ES-I3 (cell line): ENCODE measurements around the gene FHIP1B.
"Not testable (repeated sequence)": the region's sequence is repeated elsewhere in the genome, so short reads cannot be mapped to it uniquely, and the experiment has no call there.

Experiments used
- H3K36me3 ChIP-seq: 2 replicates; pipeline ENCODE4 v1.6.1; 2013; ENCODE audit warnings: mild to moderate bottlenecking, low read length, control low read depth, moderate library complexity; ENCODE audit not compliant: insufficient read depth
- H3K4me1 ChIP-seq: 2 replicates; pipeline ENCODE4 v1.6.1; 2013; ENCODE audit warnings: mild to moderate bottlenecking, control low read depth, low read length; ENCODE audit not compliant: insufficient read depth
- H3K9ac ChIP-seq: 2 replicates; pipeline ENCODE4 v1.6.1; 2013; ENCODE audit warnings: low read depth, mild to moderate bottlenecking, low read length, moderate library complexity
- H3K9me3 ChIP-seq: 2 replicates; pipeline ENCODE4 v1.6.1; 2013; ENCODE audit warnings: mild to moderate bottlenecking, low read length, moderate library complexity; ENCODE audit not compliant: control insufficient read depth, insufficient read depth

Gene FHIP1B

GRCh38 chr11:6234387-6235107 lies at the start of gene FHIP1B:
TSS of gene FHIP1B (minus strand) at chr11:6234636. CDS start at chr11:6224516, 10,120 bp downstream.
- Histone ChIP-seq H3K36me3 (no peaks in the 10 kb centered on the region), H3K9me3 (no peaks in the 10 kb centered on the region), H3K4me1 (no peaks in the 10 kb centered on the region; the same call in 1 of the 2 replicates), H3K9ac (peak within 1 kb of the TSS; percentile 97)

GRCh38 chr11:6283453-6284023 lies 49.1 kb upstream of the FHIP1B start:
- Histone ChIP-seq H3K9me3 (no peaks in the 10 kb centered on the region; the same call in 1 of the 2 replicates), H3K36me3 (no peaks in the 10 kb centered on the region), H3K4me1 (peaks cover 13% of the 10 kb centered on the region), H3K9ac (no peak overlapping the region)

GRCh38 chr11:6280809-6281208 lies 46.4 kb upstream of the FHIP1B start:
- H3K36me3 ChIP-seq, H3K4me1 ChIP-seq, H3K9me3 ChIP-seq, H3K9ac ChIP-seq: not testable (repeated sequence)

DNA sequence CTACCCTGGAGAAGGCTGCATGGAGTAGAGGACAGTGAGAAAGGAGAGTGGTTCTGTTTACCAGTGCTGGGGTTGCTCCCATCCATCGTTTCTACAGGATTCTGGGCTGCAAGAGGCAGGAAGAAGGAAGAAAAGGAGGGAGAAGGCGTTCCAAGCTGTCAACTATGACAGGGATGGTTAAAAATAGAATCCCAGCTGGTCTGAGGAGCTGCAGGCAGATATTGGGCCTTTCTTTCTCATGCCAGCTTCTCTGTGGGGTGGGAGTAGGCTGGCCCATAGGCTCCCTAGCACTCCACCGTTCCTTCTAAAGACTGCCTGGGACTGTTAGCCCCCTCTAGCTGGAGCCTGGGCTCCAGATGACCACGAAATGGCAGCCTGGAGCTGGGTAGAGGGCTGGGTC lies 38.8 kb upstream of the FHIP1B start:
- H3K9me3 ChIP-seq: no peaks in the 10 kb centered on the region
- H3K36me3 ChIP-seq: no peaks in the 10 kb centered on the region
- no peak overlapping the region for H3K9ac ChIP-seq
- no peaks in the 10 kb centered on the region for H3K4me1 ChIP-seq

- H3K9me3 ChIP-seq: no peaks in the 10 kb centered on the region
- no peaks in the 10 kb centered on the region for H3K4me1 ChIP-seq
- no peaks in the 10 kb centered on the region for H3K36me3 ChIP-seq
- H3K9ac ChIP-seq: no peak overlapping the region
Measured at GRCh38 chr11:6271598-6271997, 37.2 kb upstream of the FHIP1B start.

- H3K9me3 ChIP-seq: no peaks in the 10 kb centered on the region
Measured at GRCh38 chr11:6270584-6271246, 36.3 kb upstream of the FHIP1B start.

DNA sequence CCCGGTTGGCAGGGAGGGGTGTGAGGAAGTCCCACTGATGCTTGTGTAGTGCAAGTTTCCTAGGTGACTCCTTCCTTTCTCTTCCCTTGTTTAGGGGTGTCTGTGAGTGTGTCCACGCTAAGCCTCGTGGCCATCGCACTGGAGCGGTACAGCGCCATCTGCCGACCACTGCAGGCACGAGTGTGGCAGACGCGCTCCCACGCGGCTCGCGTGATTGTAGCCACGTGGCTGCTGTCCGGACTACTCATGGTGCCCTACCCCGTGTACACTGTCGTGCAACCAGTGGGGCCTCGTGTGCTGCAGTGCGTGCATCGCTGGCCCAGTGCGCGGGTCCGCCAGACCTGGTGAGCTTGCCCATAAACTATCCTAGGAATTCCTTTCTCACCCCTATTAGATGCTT lies 35.6 kb upstream of the FHIP1B start:
- H3K36me3 ChIP-seq: no peaks in the 10 kb centered on the region
- no peak overlapping the region for H3K9ac ChIP-seq
- H3K4me1 ChIP-seq: no peaks in the 10 kb centered on the region
- no peaks in the 10 kb centered on the region for H3K9me3 ChIP-seq

More at GRCh38 chr11:6270584-6271246, 36.3 kb upstream of the FHIP1B start:
- Histone ChIP-seq H3K9ac (no peak overlapping the region), H3K4me1 (no peaks in the 10 kb centered on the region), H3K36me3 (no peaks in the 10 kb centered on the region)

DNA sequence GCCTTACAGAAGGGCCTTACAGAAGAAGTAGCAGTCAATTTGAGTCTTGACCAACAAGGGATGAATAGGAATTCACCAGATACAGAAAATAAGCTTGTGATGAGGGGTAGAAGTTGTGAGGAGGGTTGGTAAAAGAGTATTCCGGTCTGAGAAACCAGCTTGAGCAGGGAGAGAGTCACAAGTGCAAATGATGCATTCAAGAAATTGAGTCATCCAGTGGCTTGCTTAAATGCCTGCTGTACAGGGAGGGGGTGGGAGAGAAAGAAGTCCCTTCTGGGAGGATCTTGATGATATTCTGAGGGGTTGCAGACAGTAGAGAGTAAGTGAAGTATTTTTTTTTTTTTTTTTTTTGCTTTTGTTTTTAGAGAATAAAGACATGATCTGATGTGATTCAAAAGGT lies 34.4 kb upstream of the FHIP1B start:
- H3K36me3 ChIP-seq: no peaks in the 10 kb centered on the region
- no peaks in the 10 kb centered on the region for H3K9me3 ChIP-seq
- H3K4me1 ChIP-seq: no peaks in the 10 kb centered on the region
- no peak overlapping the region for H3K9ac ChIP-seq

DNA sequence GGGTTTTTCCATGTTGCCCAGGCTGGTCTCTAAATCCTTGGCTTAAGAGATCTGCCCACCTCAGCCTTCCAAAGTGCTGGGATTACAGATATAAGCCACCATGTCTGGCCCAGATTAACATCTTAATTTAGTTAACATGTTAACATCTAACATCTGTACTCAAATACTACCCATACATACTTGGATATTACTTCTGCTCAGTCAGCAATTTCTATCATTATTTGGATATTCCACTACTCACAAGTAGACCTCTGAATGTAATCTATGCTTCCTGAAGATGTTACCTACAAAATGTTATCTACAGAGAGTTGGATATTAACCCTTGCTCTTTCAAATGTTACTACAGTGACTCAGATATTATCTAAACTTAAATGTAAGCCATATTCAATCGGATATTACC lies 29.2 kb upstream of the FHIP1B start:
- Histone ChIP-seq H3K9me3 (no peaks in the 10 kb centered on the region), H3K36me3 (no peaks in the 10 kb centered on the region), H3K4me1 (no peaks in the 10 kb centered on the region), H3K9ac (no peak overlapping the region)

GRCh38 chr11:6260207-6260726 lies 25.8 kb upstream of the FHIP1B start:
- Histone ChIP-seq H3K36me3 (no peaks in the 10 kb centered on the region), H3K9ac (peak overlapping the region; percentile 38; the same call in 1 of the 2 replicates), H3K4me1 (no peaks in the 10 kb centered on the region), H3K9me3 (no peaks in the 10 kb centered on the region)

DNA sequence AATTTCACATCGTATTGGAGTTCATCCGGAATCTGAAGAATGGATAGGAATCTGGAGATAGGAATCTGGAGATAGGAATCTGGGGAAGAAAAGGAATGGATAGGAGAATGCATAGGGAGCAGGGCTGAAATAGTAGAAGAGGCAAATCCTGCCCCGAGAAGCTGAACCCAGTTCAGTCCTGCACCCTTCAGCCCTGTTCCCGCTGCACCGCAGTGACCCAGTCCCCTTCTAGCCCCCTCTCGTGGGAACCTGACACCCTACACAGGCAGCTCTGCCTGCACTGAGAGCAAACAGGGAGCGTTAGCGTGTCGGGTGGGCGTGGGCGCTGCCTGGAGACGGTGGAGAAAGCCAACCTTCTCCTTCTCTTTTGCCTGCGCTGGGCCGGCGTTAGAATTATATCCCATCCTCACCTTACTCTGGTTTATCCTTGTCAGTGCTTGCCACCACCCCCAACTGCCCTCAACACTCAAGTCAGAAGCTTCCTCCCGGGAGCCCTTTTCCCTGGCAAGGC lies 24.2 kb upstream of the FHIP1B start:
- Histone ChIP-seq H3K9me3 (no peaks in the 10 kb centered on the region), H3K36me3 (no peaks in the 10 kb centered on the region), H3K9ac (peak overlapping the region; percentile 63; the same call in 1 of the 2 replicates), H3K4me1 (no peaks in the 10 kb centered on the region)

- Histone ChIP-seq H3K9ac (no peak overlapping the region), H3K4me1 (no peaks in the 10 kb centered on the region), H3K9me3 (no peaks in the 10 kb centered on the region)
Measured at GRCh38 chr11:6258141-6258540, 23.7 kb upstream of the FHIP1B start.

GRCh38 chr11:6253197-6253596 lies 18.8 kb upstream of the FHIP1B start:
- no peaks in the 10 kb centered on the region for H3K9me3 ChIP-seq
- peaks cover 4% of the 10 kb centered on the region; the same call in 1 of the 2 replicates for H3K4me1 ChIP-seq
- no peak overlapping the region for H3K9ac ChIP-seq
- H3K36me3 ChIP-seq: no peaks in the 10 kb centered on the region

More at GRCh38 chr11:6258141-6258540, 23.7 kb upstream of the FHIP1B start:
- H3K36me3 ChIP-seq: no peaks in the 10 kb centered on the region

DNA sequence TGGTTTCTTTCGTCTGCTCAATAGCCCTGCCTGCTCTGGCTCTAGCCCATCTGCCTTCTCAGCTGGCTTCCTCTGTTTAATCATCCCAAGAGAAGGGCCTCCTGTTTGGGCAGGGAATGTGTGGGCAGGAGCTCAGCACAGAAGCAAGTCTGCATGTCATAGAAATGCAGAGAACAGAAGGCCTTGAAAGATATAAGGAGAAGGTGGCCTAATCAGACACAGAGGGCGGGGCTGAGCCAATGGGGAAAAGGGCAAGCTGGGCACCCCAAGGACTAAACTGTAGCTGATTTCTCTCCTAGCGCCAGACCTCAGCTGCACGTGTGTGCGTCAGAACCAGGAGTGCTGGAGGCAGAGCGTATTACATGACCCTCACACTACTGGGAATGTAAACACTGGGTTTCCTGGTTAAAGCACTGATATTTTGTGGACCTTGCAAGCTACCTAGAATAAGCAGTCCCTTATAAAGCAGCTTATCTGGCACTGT lies 17.6 kb upstream of the FHIP1B start:
- Histone ChIP-seq H3K4me1 (peaks cover 4% of the 10 kb centered on the region; the same call in 1 of the 2 replicates), H3K36me3 (no peaks in the 10 kb centered on the region), H3K9ac (no peak overlapping the region), H3K9me3 (no peaks in the 10 kb centered on the region)
